ENCODE measurements around the gene TAF1D.

Gene TAF1D

GRCh38 chr11:93704237-93704636, 37.1 kb downstream of the TAF1D start:
- H3K9me3 ChIP-seq (ENCODE audit: low read length): peaks cover 7% of the 10 kb centered on the region; the same call in 1 of the 2 replicates
- no peak overlapping the region for H3K9ac ChIP-seq (ENCODE audit: low read length)
- no peaks in the 10 kb centered on the region for H3K27me3 ChIP-seq (ENCODE audit: insufficient read depth, low read length)
- H3K4me3 ChIP-seq (ENCODE audit: low read depth, low read length, poor library complexity, severe bottlenecking): no peak overlapping the region
- H3K4me2 ChIP-seq (ENCODE audit: low read length): no peak overlapping the region
- H3K4me1 ChIP-seq (ENCODE audit: insufficient read depth, low read length, severe bottlenecking): no peaks in the 10 kb centered on the region
- no peak overlapping the region for H3K27ac ChIP-seq (ENCODE audit: low read depth, low read length, poor library complexity, severe bottlenecking)
- H4K20me1 ChIP-seq (ENCODE audit: insufficient read depth, low read length): no peaks in the 10 kb centered on the region
- peaks cover 98% of the 10 kb centered on the region for H3K36me3 ChIP-seq (ENCODE audit: insufficient read depth, low read length)
- H3K79me2 ChIP-seq (ENCODE audit: insufficient read depth, low read length): no peaks in the 10 kb centered on the region
- TF ChIP-seq EZH2 (IDR thresholded peaks at IDR 0.05; ENCODE audit: borderline replicate concordance, low read length) (no peak), CTCF (IDR thresholded peaks at IDR 0.05; ENCODE audit: low read length) (no peak; the same call in 1 of the 2 replicates)
- H3K9me2 ChIP-seq (ENCODE audit: low read depth, low read length): no peaks in the 10 kb centered on the region
- H2AFZ ChIP-seq (ENCODE audit: low read length): no peak overlapping the region
- H3F3A ChIP-seq (ENCODE audit: insufficient read depth, low read length): no peaks in the 10 kb centered on the region

GRCh38 chr11:93700830-93701229, 40.5 kb downstream of the TAF1D start:
- Histone ChIP-seq H3K4me3 (ENCODE audit: low read depth, low read length, poor library complexity, severe bottlenecking) (no peak overlapping the region), H3K9me2 (ENCODE audit: low read depth, low read length) (no peaks in the 10 kb centered on the region), H3K27ac (ENCODE audit: low read depth, low read length, poor library complexity, severe bottlenecking) (no peak overlapping the region), H3K9ac (ENCODE audit: low read length) (no peak overlapping the region), H3K27me3 (ENCODE audit: insufficient read depth, low read length) (no peaks in the 10 kb centered on the region), H3F3A (ENCODE audit: insufficient read depth, low read length) (no peaks in the 10 kb centered on the region), H3K9me3 (ENCODE audit: low read length) (no peaks in the 10 kb centered on the region), H2AFZ (ENCODE audit: low read length) (no peak overlapping the region), H3K4me2 (ENCODE audit: low read length) (no peak overlapping the region), H3K36me3 (ENCODE audit: insufficient read depth, low read length) (peaks cover 99% of the 10 kb centered on the region), H3K4me1 (ENCODE audit: insufficient read depth, low read length, severe bottlenecking) (no peaks in the 10 kb centered on the region), H3K79me2 (ENCODE audit: insufficient read depth, low read length) (no peaks in the 10 kb centered on the region), H4K20me1 (ENCODE audit: insufficient read depth, low read length) (no peaks in the 10 kb centered on the region)
- TF ChIP-seq CTCF (IDR thresholded peaks at IDR 0.05; ENCODE audit: low read length): no peak

- Histone ChIP-seq H3K27me3 (ENCODE audit: insufficient read depth, low read length) (no peaks in the 10 kb centered on the region), H3K9me3 (ENCODE audit: low read length) (no peaks in the 10 kb centered on the region), H3K9ac (ENCODE audit: low read length) (no peak overlapping the region), H3K79me2 (ENCODE audit: insufficient read depth, low read length) (no peaks in the 10 kb centered on the region), H3K27ac (ENCODE audit: low read depth, low read length, poor library complexity, severe bottlenecking) (no peak overlapping the region), H4K20me1 (ENCODE audit: insufficient read depth, low read length) (no peaks in the 10 kb centered on the region), H2AFZ (ENCODE audit: low read length) (no peak overlapping the region), H3K36me3 (ENCODE audit: insufficient read depth, low read length) (peaks cover 92% of the 10 kb centered on the region), H3K4me3 (ENCODE audit: low read depth, low read length, poor library complexity, severe bottlenecking) (no peak overlapping the region), H3K9me2 (ENCODE audit: low read depth, low read length) (no peaks in the 10 kb centered on the region), H3K4me1 (ENCODE audit: insufficient read depth, low read length, severe bottlenecking) (no peaks in the 10 kb centered on the region), H3K4me2 (ENCODE audit: low read length) (no peak overlapping the region), H3F3A (ENCODE audit: insufficient read depth, low read length) (no peaks in the 10 kb centered on the region)
- TF ChIP-seq CTCF (IDR thresholded peaks at IDR 0.05; ENCODE audit: low read length): no peak
- TF ChIP-seq EZH2 (IDR thresholded peaks at IDR 0.05; ENCODE audit: borderline replicate concordance, low read length): no peak
Observed at GRCh38 chr11:93697611-93698010, 43.7 kb downstream of the TAF1D start.

Data from OCI-LY1 (cell line).